Myocyte (in vitro differentiated cells): Measurements from ENCODE around the gene OSMR. TPM values are rescaled to one million over a fixed set of nuclear protein-coding genes. Genes with fewer than 3 reads are reported as not detected.

Experiments
- total RNA-seq: library from RNA; depleted of rRNA; stranded (reverse); fragments of >200 nt; gene quantifications from 2 replicates; pipeline ENCODE4 v1.2.3, GENCODE V29; 2014

Gene OSMR
- total RNA-seq, 1 donor from 2014 or later, result 40.0 TPM

Other genes with a start within 250 kb of the OSMR start
- gene RICTOR, start 228.4 kb downstream of the OSMR start, total RNA-seq, result 28.5 and 38.3 TPM in 2 replicates